Ascending aorta (tissue), 2 donors: ENCODE data around the gene ATRNL1. TPM values are rescaled to one million over a fixed set of nuclear protein-coding genes. Genes with fewer than 3 reads are reported as not detected.

Experiments used
- DNase-seq, 2 donors: peaks; one replicate each; pipeline ENCODE4 v3.0.0-alpha.2; 2019; ENCODE audit warnings: low spot score in 2 of 2
- H3K27ac ChIP-seq, 2 donors: fragments of 200-600 bp; sonication (generic); one replicate each; pipeline ENCODE4 v1.5.1; 2016 to 2017; ENCODE audit warnings: mild to moderate bottlenecking in 1 of 2
- H3K27me3 ChIP-seq: fragments of 200-600 bp; sonication (generic); one replicate; pipeline ENCODE4 v1.5.1; 2017
- H3K36me3 ChIP-seq, 2 donors: fragments of 200-600 bp; sonication (generic); one replicate each; pipeline ENCODE4 v1.5.1; 2016
- H3K4me1 ChIP-seq, 2 donors: fragments of 200-600 bp; sonication (generic); one replicate each; pipeline ENCODE4 v1.5.1; 2016 to 2017; ENCODE audit warnings: mild to moderate bottlenecking in 1 of 2
- H3K4me3 ChIP-seq, 2 donors: fragments of 200-600 bp; sonication (generic); one replicate each; pipeline ENCODE4 v1.5.1; 2016 to 2017; ENCODE audit warnings: mild to moderate bottlenecking in 1 of 2
- H3K9me3 ChIP-seq, 2 donors: fragments of 200-600 bp; sonication (generic); one replicate each; pipeline ENCODE4 v1.5.1; 2016
- intact Hi-C: fragments of 100-400 bp; cut with DNase I; formaldehyde crosslinking; loops from one replicate; pipeline ENCODE4 v1.15.1; 2023
- total RNA-seq: library from RNA; depleted of rRNA; stranded (reverse); fragments of >200 nt; gene quantifications from one replicate; pipeline ENCODE4 v1.1.0, GENCODE V29; 2016
- TF ChIP-seq, protein P1 (sequence below), 3 experiments: fragments of 200-600 bp in 2 of 3; fragments of 450-650 bp in 1 of 3; sonication (generic) in 2 of 3; IDR thresholded peaks; one replicate each; pipeline ENCODE4 v1.5.1; 2016 to 2019; ENCODE audit warnings: antibody characterized with exemption in 3 of 3, mild to moderate bottlenecking in 1 of 3, moderate library complexity in 1 of 3

Gene ATRNL1
- total RNA-seq, 1 donor from 2014 or later: 15.4 TPM

DNA sequence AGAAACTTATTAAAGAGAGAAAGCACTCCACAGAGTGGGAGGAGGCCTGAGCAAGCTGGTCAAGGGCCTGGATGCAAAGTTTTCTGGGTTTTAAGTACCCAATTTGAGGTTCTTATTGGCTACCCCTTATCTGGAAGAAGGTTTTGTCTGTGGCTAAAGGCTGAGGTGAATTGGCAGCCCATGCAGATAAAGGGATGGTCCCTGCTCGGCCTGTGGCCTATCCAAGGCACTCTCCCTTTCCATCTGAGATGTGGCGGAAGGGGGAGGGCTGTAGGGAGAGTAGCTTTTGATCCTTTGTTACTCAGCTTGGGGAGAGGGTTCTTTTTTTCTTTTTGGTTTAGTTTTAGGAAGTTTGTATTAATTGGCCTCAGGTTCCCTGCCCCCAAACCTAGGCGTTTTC, 465.1 kb downstream of the ATRNL1 start:
- Histone ChIP-seq H3K4me1 (no peaks in the 10 kb centered on the region), H3K27me3 (no peaks in the 10 kb centered on the region), H3K36me3 (no peaks in the 10 kb centered on the region), H3K9me3 (no peaks in the 10 kb centered on the region), H3K27ac (no peak overlapping the region), H3K4me3 (no peak overlapping the region)
- TF ChIP-seq, protein P1, sequence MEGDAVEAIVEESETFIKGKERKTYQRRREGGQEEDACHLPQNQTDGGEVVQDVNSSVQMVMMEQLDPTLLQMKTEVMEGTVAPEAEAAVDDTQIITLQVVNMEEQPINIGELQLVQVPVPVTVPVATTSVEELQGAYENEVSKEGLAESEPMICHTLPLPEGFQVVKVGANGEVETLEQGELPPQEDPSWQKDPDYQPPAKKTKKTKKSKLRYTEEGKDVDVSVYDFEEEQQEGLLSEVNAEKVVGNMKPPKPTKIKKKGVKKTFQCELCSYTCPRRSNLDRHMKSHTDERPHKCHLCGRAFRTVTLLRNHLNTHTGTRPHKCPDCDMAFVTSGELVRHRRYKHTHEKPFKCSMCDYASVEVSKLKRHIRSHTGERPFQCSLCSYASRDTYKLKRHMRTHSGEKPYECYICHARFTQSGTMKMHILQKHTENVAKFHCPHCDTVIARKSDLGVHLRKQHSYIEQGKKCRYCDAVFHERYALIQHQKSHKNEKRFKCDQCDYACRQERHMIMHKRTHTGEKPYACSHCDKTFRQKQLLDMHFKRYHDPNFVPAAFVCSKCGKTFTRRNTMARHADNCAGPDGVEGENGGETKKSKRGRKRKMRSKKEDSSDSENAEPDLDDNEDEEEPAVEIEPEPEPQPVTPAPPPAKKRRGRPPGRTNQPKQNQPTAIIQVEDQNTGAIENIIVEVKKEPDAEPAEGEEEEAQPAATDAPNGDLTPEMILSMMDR (IDR thresholded peaks at IDR 0.05): no peak
- no peak for DNase-seq
- intact Hi-C loops: no loop called here

DNA sequence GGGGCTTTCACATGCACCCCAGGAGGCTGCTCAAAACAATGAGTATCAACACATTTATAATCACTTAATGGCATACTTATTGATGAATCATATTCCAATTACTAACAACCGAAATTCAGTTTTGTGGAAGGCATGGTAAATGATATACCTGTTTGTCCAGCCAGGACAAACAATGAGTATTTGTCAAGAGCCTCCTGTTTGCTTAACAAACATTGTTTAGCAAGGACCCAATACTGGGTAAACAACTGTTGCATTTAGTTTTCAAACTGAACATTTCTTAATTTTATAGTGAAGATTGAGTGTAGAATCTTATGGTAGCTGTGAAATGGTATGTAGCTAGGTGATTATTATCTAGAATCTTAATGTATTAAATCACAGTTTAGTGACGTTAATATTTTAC, 473.7 kb downstream of the ATRNL1 start:
- no peaks in the 10 kb centered on the region for H3K9me3 ChIP-seq
- no peak overlapping the region for H3K4me3 ChIP-seq
- DNase-seq: no peak
- TF ChIP-seq, protein P1 (IDR thresholded peaks at IDR 0.05): no peak
- H3K4me1 ChIP-seq: no peaks in the 10 kb centered on the region
- no peaks in the 10 kb centered on the region for H3K36me3 ChIP-seq
- H3K27ac ChIP-seq: no peak overlapping the region
- no peaks in the 10 kb centered on the region for H3K27me3 ChIP-seq
- intact Hi-C loops: no loop called here

DNA sequence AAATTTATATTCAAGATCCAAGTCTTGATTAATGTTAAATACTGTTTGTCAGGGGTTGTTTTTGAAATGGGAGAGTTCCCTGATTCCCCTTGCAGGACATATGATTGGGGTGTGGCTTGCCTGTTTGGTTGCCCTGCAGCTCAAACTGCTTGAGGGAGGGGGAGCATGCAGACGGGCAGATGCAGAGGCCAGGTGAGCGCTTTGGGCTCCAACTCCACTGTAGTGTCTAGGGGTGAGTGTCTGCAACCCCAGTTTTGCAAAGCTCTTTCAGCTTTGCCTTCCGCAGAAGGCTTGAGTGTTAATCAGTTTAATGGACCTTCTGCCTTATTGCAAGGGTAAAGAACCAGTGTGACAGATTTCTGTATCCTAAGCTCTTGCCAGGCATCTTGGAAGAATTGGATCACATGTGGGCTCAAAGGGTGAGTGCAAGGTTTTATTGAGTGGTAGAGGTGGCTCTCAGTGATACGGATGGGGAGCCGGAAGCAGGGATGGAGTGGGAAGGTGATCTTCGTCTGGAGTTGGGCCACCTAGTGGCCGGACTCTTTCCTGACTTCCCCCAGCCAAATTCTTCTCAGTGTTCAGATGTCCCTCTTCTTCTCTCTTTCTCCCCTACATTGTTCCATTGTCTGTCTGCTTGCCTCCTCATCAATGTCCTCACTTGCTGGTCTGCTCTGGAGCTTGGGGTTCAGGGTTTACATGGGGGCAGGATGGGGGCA, 479.7 kb downstream of the ATRNL1 start:
- Histone ChIP-seq H3K27me3 (no peaks in the 10 kb centered on the region), H3K4me1 (no peaks in the 10 kb centered on the region), H3K9me3 (no peaks in the 10 kb centered on the region), H3K4me3 (no peak overlapping the region), H3K36me3 (no peaks in the 10 kb centered on the region), H3K27ac (no peak overlapping the region)
- intact Hi-C loops: no loop called here
- TF ChIP-seq, protein P1 (IDR thresholded peaks at IDR 0.05): no peak
- no peak for DNase-seq

DNA sequence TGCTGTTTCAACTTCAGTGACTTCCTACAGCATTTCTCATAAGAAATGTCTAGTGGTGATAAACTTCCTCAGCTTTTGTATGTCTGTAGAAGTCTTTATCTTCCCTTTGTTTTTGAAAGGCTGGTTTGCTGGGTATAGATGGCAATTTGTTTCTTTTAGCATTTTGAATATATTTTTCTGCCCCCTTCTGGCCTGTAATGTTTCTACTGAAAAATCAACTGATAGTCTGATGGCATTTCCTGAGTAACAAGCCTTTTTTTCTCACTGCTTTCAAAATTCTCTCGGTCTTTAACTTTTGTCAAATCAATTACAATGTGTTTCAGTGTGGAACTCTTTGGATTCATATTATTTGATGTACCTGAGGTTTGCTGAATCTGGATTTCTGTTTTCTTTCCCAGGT, 487.1 kb downstream of the ATRNL1 start:
- no peaks in the 10 kb centered on the region for H3K4me1 ChIP-seq
- TF ChIP-seq, protein P1 (IDR thresholded peaks at IDR 0.05): no peak
- intact Hi-C loops: no loop called here
- H3K9me3 ChIP-seq: peaks cover 0 to 15% of the 10 kb centered on the region in 2 donors
- H3K36me3 ChIP-seq: no peaks in the 10 kb centered on the region
- no peak overlapping the region for H3K27ac ChIP-seq
- no peaks in the 10 kb centered on the region for H3K27me3 ChIP-seq
- DNase-seq: no peak
- H3K4me3 ChIP-seq: no peak overlapping the region

DNA sequence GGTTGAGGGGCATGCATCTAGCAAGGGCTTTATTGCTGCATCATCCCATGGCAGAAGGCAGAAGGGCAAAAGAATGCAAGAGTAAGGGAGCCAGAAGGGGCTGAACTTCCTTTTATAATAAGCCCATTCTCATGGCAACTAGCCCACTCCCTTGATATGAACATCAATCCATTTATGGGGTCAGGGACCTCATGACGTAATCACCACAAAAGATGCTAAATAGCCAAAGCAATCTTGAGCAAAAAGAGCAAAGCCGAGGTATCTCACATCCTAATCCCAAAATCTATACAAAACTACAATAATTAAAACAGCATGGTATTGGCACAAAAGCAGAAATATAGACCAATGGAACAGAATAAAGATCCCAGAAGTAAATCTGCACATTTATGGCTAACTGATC, 499.9 kb downstream of the ATRNL1 start:
- H3K9me3 ChIP-seq: peaks cover 0 to 14% of the 10 kb centered on the region in 2 donors
- intact Hi-C loops: no loop called here
- no peak for DNase-seq
- TF ChIP-seq, protein P1 (IDR thresholded peaks at IDR 0.05): no peak
- H3K4me1 ChIP-seq: no peaks in the 10 kb centered on the region
- H3K27ac ChIP-seq: no peak overlapping the region
- H3K4me3 ChIP-seq: no peak overlapping the region
- H3K36me3 ChIP-seq: no peaks in the 10 kb centered on the region
- no peaks in the 10 kb centered on the region for H3K27me3 ChIP-seq

DNA sequence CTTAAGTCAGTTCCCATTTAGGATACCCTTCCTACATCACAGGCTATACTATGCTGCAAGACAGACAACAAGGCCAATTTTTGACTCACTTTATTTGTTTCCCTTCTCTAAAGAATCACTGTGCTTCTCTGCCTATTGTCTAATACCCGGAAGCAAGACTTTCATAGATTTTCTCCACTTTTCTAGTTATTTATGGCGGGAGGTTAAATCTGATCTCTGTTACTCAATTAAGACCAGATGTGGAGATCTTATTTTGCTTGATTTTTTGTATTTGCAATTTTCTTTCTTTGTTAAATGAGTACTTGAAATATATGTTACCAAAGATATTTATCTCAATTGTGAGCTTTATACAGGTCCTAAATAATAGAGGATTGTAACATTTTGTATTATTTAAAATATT, 511.5 kb downstream of the ATRNL1 start:
- no peaks in the 10 kb centered on the region for H3K36me3 ChIP-seq
- TF ChIP-seq, protein P1 (IDR thresholded peaks at IDR 0.05): no peak

More for the DNA sequence above, 511.5 kb downstream of the ATRNL1 start:
- DNase-seq: no peak
- intact Hi-C loops: no loop called here
- H3K9me3 ChIP-seq: no peaks in the 10 kb centered on the region
- no peak overlapping the region for H3K27ac ChIP-seq
- H3K4me3 ChIP-seq: no peak overlapping the region
- no peaks in the 10 kb centered on the region for H3K4me1 ChIP-seq
- no peaks in the 10 kb centered on the region for H3K27me3 ChIP-seq
